HG03520 (cell line): ENCODE data around the gene TMEM80.

ENCODE experiments used
- ATAC-seq: cut with Tn5 transposase; IDR thresholded peaks from one replicate; pipeline ENCODE4 v1.9.1; 2021; ENCODE audit warnings: mild to moderate bottlenecking, moderate library complexity; ENCODE audit not compliant: unreplicated experiment

The TMEM80 gene

GRCh38 chr11:742571-743201 is 47.1 kb downstream of the TMEM80 start:
- ATAC-seq, result no peak

- ATAC-seq, result no peak
These were observed 49.8 kb downstream of the TMEM80 start for GRCh38 chr11:745428-745827.

- peak; percentile 22 for ATAC-seq
These were observed 50.9 kb downstream of the TMEM80 start for GRCh38 chr11:746289-747157.

GRCh38 chr11:747158-748006 is 51.8 kb downstream of the TMEM80 start, which contains the start of gene TALDO1:
TSS of gene TALDO1 (plus strand) at chr11:747464. CDS start at chr11:747482, 18 bp downstream.
- ATAC-seq, result peak; percentile 87

GRCh38 chr11:748007-748359 is 52.4 kb downstream of the TMEM80 start:
- no peak for ATAC-seq

GRCh38 chr11:749731-750130 is 54.1 kb downstream of the TMEM80 start:
- no peak for ATAC-seq
